ENCODE measurements around the gene S100A16. TPM values are rescaled to one million over a fixed set of nuclear protein-coding genes. Genes with fewer than 3 reads are reported as not detected.
A peak's percentile ranks its signal among the peaks of the same experiment; 100 is the strongest.

Gene S100A16
- total and polyA plus RNA-seq, 4 donors, result 70.6 to 182 (median 141) TPM

GRCh38 chr1:153628638-153629342 lies 15.9 kb upstream of the S100A16 start:
- Histone ChIP-seq H3K9me3 (ENCODE audit: control insufficient read depth in 4 of 4, insufficient read depth in 3 of 4, low read length in 3 of 4) (no peaks in the 10 kb centered on the region), H3K9ac (ENCODE audit: insufficient read depth in 1 of 2, low read length in 2 of 2) (no peak overlapping the region), H3K36me3 (ENCODE audit: control insufficient read depth in 4 of 4, insufficient read depth in 4 of 4, low read length in 4 of 4) (peaks cover 0 to 4% (median 1%) of the 10 kb centered on the region in 4 donors), H3K4me3 (no peak overlapping the region), H3K27ac (ENCODE audit: low read depth in 1 of 2, low read length in 1 of 2) (peak overlapping the region in 1 of 2 donors; percentile 21), H3K4me1 (ENCODE audit: control insufficient read depth in 5 of 5, insufficient read depth in 5 of 5, low read length in 5 of 5) (peaks cover 9 to 33% (median 21%) of the 10 kb centered on the region in 5 donors), H3K27me3 (ENCODE audit: control insufficient read depth in 3 of 3, insufficient read depth in 3 of 3, low read length in 2 of 3) (no peaks in the 10 kb centered on the region)
- TF ChIP-seq CTCF (IDR thresholded peaks at IDR 0.05; ENCODE audit: control extremely low read depth, extremely low read depth), result no peak
- DNase-seq (no peak), ATAC-seq (ENCODE audit: insufficient read depth, low FRiP score) (no peak)
- 75 to 77% methylated on average over 6 of the region's 6 CpGs for WGBS, 2 donors

- Histone ChIP-seq H3K27me3 (ENCODE audit: control insufficient read depth in 3 of 3, insufficient read depth in 3 of 3, low read length in 2 of 3) (no peaks in the 10 kb centered on the region), H3K9ac (ENCODE audit: insufficient read depth in 1 of 2, low read length in 2 of 2) (peak within 1 kb of the TSS; percentile 7 to 93), H3K27ac (ENCODE audit: low read depth in 1 of 2, low read length in 1 of 2) (peak within 1 kb of the TSS; percentile 88 to 95), H3K4me1 (ENCODE audit: control insufficient read depth in 5 of 5, insufficient read depth in 5 of 5, low read length in 5 of 5) (peaks cover 9 to 33% (median 21%) of the 10 kb centered on the region in 5 donors), H3K4me3 (peak within 1 kb of the TSS; percentile 17), H3K36me3 (ENCODE audit: control insufficient read depth in 4 of 4, insufficient read depth in 4 of 4, low read length in 4 of 4) (peaks cover 0 to 4% (median 1%) of the 10 kb centered on the region in 4 donors), H3K9me3 (ENCODE audit: control insufficient read depth in 4 of 4, insufficient read depth in 3 of 4, low read length in 3 of 4) (no peaks in the 10 kb centered on the region)
- no peak for TF ChIP-seq CTCF (IDR thresholded peaks at IDR 0.05; ENCODE audit: control extremely low read depth, extremely low read depth)
- 64 to 77% methylated on average over 10 of the region's 10 CpGs for WGBS, 2 donors
- no peak for ATAC-seq (ENCODE audit: insufficient read depth, low FRiP score)
- DNase-seq, result no peak
Measured at GRCh38 chr1:153627715-153628626, 15.0 kb upstream of the S100A16 start, which contains the start of gene S100A1. Gene S100A1 (plus strand): TSS chr1:153628434. CDS start chr1:153630522, 2,088 bp downstream.

GRCh38 chr1:153626904-153627714 lies 14.2 kb upstream of the S100A16 start, which contains the start of gene S100A13:
Gene S100A13 (minus strand): TSS chr1:153627505. CDS start chr1:153626472, 1,033 bp downstream.
- Histone ChIP-seq H3K4me3 (peak within 1 kb of the TSS; percentile 49), H3K9me3 (ENCODE audit: control insufficient read depth in 4 of 4, insufficient read depth in 3 of 4, low read length in 3 of 4) (no peaks in the 10 kb centered on the region), H3K27ac (ENCODE audit: low read depth in 1 of 2, low read length in 1 of 2) (peak within 1 kb of the TSS; percentile 88 to 95), H3K27me3 (ENCODE audit: control insufficient read depth in 3 of 3, insufficient read depth in 3 of 3, low read length in 2 of 3) (no peaks in the 10 kb centered on the region), H3K9ac (ENCODE audit: insufficient read depth in 1 of 2, low read length in 2 of 2) (peak within 1 kb of the TSS; percentile 7 to 93), H3K36me3 (ENCODE audit: control insufficient read depth in 4 of 4, insufficient read depth in 4 of 4, low read length in 4 of 4) (peaks cover 0 to 9% (median 1%) of the 10 kb centered on the region in 4 donors), H3K4me1 (ENCODE audit: control insufficient read depth in 5 of 5, insufficient read depth in 5 of 5, low read length in 5 of 5) (peaks cover 9 to 33% (median 21%) of the 10 kb centered on the region in 5 donors)
- TF ChIP-seq CTCF (IDR thresholded peaks at IDR 0.05; ENCODE audit: control extremely low read depth, extremely low read depth), result no peak
- DNase-seq, result peak; percentile 90 to 95 (median 91)
- 9 to 47% methylated on average over 28 of the region's 28 CpGs for WGBS, 2 donors
- peak; percentile 76 for ATAC-seq (ENCODE audit: insufficient read depth, low FRiP score)

All from lung (tissue), 12 donors.